Muscle layer of duodenum (tissue), 2 donors: ENCODE results near the gene NCOA4.
"Not testable (repeated sequence)": the region's sequence is repeated elsewhere in the genome, so short reads cannot be mapped to it uniquely, and the experiment has no call there.

Experiments used
- H3K27ac ChIP-seq: one replicate; pipeline ENCODE4 v1.7.0; 2013; ENCODE audit warnings: mild to moderate bottlenecking, low read length
- H3K27me3 ChIP-seq: one replicate; pipeline ENCODE4 v1.7.0; 2013; ENCODE audit warnings: low read depth, mild to moderate bottlenecking, control low read depth, low read length
- H3K36me3 ChIP-seq, 2 donors: one replicate each; pipeline ENCODE4 v1.7.0; 2013; ENCODE audit warnings: low read length in 2 of 2, control low read depth in 1 of 2, mild to moderate bottlenecking in 1 of 2; ENCODE audit not compliant: insufficient read depth in 2 of 2, control insufficient read depth in 1 of 2
- H3K4me1 ChIP-seq, 2 donors: one replicate each; pipeline ENCODE4 v1.7.0; 2013; ENCODE audit warnings: low read length in 2 of 2, mild to moderate bottlenecking in 2 of 2, control low read depth in 1 of 2, moderate library complexity in 1 of 2; ENCODE audit not compliant: insufficient read depth in 2 of 2, control insufficient read depth in 1 of 2
- H3K4me3 ChIP-seq, 2 donors: one replicate each; pipeline ENCODE4 v1.7.0; 2013; ENCODE audit warnings: low read length in 2 of 2, low read depth in 1 of 2, mild to moderate bottlenecking in 1 of 2
- H3K9me3 ChIP-seq, 2 donors: one replicate each; pipeline ENCODE4 v1.7.0; 2013; ENCODE audit warnings: low read length in 2 of 2, control low read depth in 1 of 2, mild to moderate bottlenecking in 1 of 2; ENCODE audit not compliant: control insufficient read depth in 1 of 2
- donor health status: healthy.

NCOA4 gene

GRCh38 chr10:45972106-45972812 lies 58.2 kb downstream of the NCOA4 start, which contains the start of gene TIMM23:
Gene TIMM23 (plus strand): TSS chr10:45972489. CDS start chr10:45972625, 136 bp downstream.
- H3K27me3 ChIP-seq, H3K36me3 ChIP-seq, H3K9me3 ChIP-seq: not testable (repeated sequence)
- peak within 1 kb of the TSS; percentile 79 to 84 for H3K4me3 ChIP-seq
- peaks cover 0 to 21% of the 10 kb centered on the region in 2 donors for H3K4me1 ChIP-seq
- peak within 1 kb of the TSS; percentile 69 for H3K27ac ChIP-seq

GRCh38 chr10:45971742-45972105 lies 58.7 kb downstream of the NCOA4 start:
- peak overlapping the region; percentile 79 to 84 for H3K4me3 ChIP-seq
- H3K9me3 ChIP-seq, H3K27me3 ChIP-seq, H3K27ac ChIP-seq, H3K36me3 ChIP-seq: not testable (repeated sequence)
- H3K4me1 ChIP-seq = peaks cover 0 to 21% of the 10 kb centered on the region in 2 donors

- peak overlapping the region; percentile 79 to 84 for H3K4me3 ChIP-seq
- peaks cover 0 to 21% of the 10 kb centered on the region in 2 donors for H3K4me1 ChIP-seq
- H3K36me3 ChIP-seq, H3K27me3 ChIP-seq, H3K9me3 ChIP-seq, H3K27ac ChIP-seq: not testable (repeated sequence)
Measured at GRCh38 chr10:45971019-45971418, 59.4 kb downstream of the NCOA4 start.

- not testable (repeated sequence) for H3K36me3 ChIP-seq, H3K27me3 ChIP-seq, H3K9me3 ChIP-seq, H3K27ac ChIP-seq, H3K4me1 ChIP-seq, H3K4me3 ChIP-seq
Measured at GRCh38 chr10:45962686-45963452, 67.6 kb downstream of the NCOA4 start.

- H3K4me3 ChIP-seq, H3K4me1 ChIP-seq, H3K36me3 ChIP-seq, H3K27ac ChIP-seq, H3K27me3 ChIP-seq, H3K9me3 ChIP-seq: not testable (repeated sequence)
Measured at GRCh38 chr10:45957928-45958327, 72.5 kb downstream of the NCOA4 start.

- H3K9me3 ChIP-seq, H3K27ac ChIP-seq, H3K4me1 ChIP-seq, H3K36me3 ChIP-seq, H3K27me3 ChIP-seq, H3K4me3 ChIP-seq: not testable (repeated sequence)
Measured at GRCh38 chr10:45956634-45957033, 73.8 kb downstream of the NCOA4 start.
